ENCODE data around the gene LRRK1.

GRCh38 chr15:101050623-101051290 is 131.6 kb downstream of the LRRK1 start:
- no peak for TF ChIP-seq CTCF (IDR thresholded peaks at IDR 0.05)
- TF ChIP-seq POLR2A (IDR thresholded peaks at IDR 0.05), result no peak
- no peak for TF ChIP-seq EP300 (IDR thresholded peaks at IDR 0.05)

Data from stomach (tissue), 4 donors.